CD4-positive, alpha-beta memory T cell (primary cell): ENCODE measurements around the gene NNMT. TPM values are rescaled to one million over a fixed set of nuclear protein-coding genes. Genes with fewer than 3 reads are reported as not detected.

ENCODE experiments used
- CTCF ChIA-PET: fragments of 350-600 bp; sonication (Branson Sonifier 250); formaldehyde crosslinking; loops from one replicate; lab custom pipeline; 2021; ENCODE audit warnings: inconsistent platforms; ENCODE audit not compliant: partially characterized antibody; lab: Charles Lee
- POLR2A ChIA-PET: fragments of 350-600 bp; sonication (Branson Sonifier 250); formaldehyde crosslinking; loops from one replicate; lab custom pipeline; 2021; ENCODE audit not compliant: partially characterized antibody; lab: Charles Lee
- DNase-seq, 5 donors: peaks; one replicate each; pipeline versions ENCODE4 v3.0.0 to v3.0.0-alpha.2; 2020 to 2022; ENCODE audit warnings: mixed read lengths in 1 of 5
- H3K27ac ChIP-seq: one replicate; pipeline ENCODE4 v1.7.0; 2013; ENCODE audit warnings: low read depth, low read length
- H3K27me3 ChIP-seq: 2 replicates; pipeline ENCODE4 v1.7.0; 2013; ENCODE audit warnings: mild to moderate bottlenecking, low read length, moderate library complexity; ENCODE audit not compliant: insufficient read depth
- H3K36me3 ChIP-seq: 2 replicates; pipeline ENCODE4 v1.7.0; 2013; ENCODE audit warnings: mild to moderate bottlenecking, low read length, moderate library complexity; ENCODE audit not compliant: insufficient read depth
- H3K4me1 ChIP-seq: 2 replicates; pipeline ENCODE4 v1.7.0; 2013; ENCODE audit warnings: mild to moderate bottlenecking, low read length, moderate library complexity; ENCODE audit not compliant: insufficient read depth
- H3K4me3 ChIP-seq, 2 donors: one replicate each; pipeline ENCODE4 v1.7.0; 2013; ENCODE audit warnings: low read length in 2 of 2, mild to moderate bottlenecking in 1 of 2
- H3K9me3 ChIP-seq, 2 donors: one replicate each; pipeline ENCODE4 v1.7.0; 2013; ENCODE audit warnings: low read length in 2 of 2, control low read depth in 1 of 2; ENCODE audit not compliant: control insufficient read depth in 1 of 2
- H3K27ac Mint-ChIP-seq, 7 donors: one replicate each; pipeline ENCODE4 v1.8.0; 2020 to 2021; ENCODE audit warnings: mixed read lengths in 7 of 7, mild to moderate bottlenecking in 6 of 7, inconsistent platforms in 3 of 7, moderate library complexity in 3 of 7
- H3K27me3 Mint-ChIP-seq, 2 donors: one replicate each; pipeline ENCODE4 v1.8.0; 2020 to 2021; ENCODE audit warnings: mixed read lengths in 2 of 2
- H3K36me3 Mint-ChIP-seq, 2 donors: one replicate each; pipeline ENCODE4 v1.8.0; 2020 to 2021; ENCODE audit warnings: mixed read lengths in 2 of 2, inconsistent platforms in 1 of 2, mild to moderate bottlenecking in 1 of 2
- H3K4me1 Mint-ChIP-seq, 4 donors: one replicate each; pipeline ENCODE4 v1.8.0; 2020 to 2021; ENCODE audit warnings: mixed read lengths in 4 of 4, mild to moderate bottlenecking in 1 of 4
- H3K4me3 Mint-ChIP-seq, 8 donors: one replicate each; pipeline ENCODE4 v1.8.0; 2020 to 2021; ENCODE audit warnings: mixed read lengths in 8 of 8, mild to moderate bottlenecking in 7 of 8, moderate library complexity in 6 of 8, inconsistent platforms in 3 of 8
- H3K9me3 Mint-ChIP-seq, 8 donors: one replicate each; pipeline ENCODE4 v1.8.0; 2020 to 2021; ENCODE audit warnings: mixed read lengths in 8 of 8, mild to moderate bottlenecking in 5 of 8, inconsistent platforms in 3 of 8, moderate library complexity in 1 of 8
- intact Hi-C: fragments of 100-400 bp; cut with micrococcal nuclease; formaldehyde crosslinking; loops from one replicate; pipeline ENCODE4 v1.15.1; 2023
- polyA plus RNA-seq, 2 donors: library from polyadenylated mRNA; unstranded; fragments of 300-500 nt; fragmentation: Illumina TruSeq; gene quantifications; one replicate each; pipeline ENCODE4 v1.2.3, GENCODE V29; 2021
- total RNA-seq, 2 experiments: library from RNA; stranded (reverse); gene quantifications; one replicate each; pipeline ENCODE4 v1.2.3, GENCODE V29; 2021

NNMT gene
- total and polyA plus RNA-seq, 4 experiments from 2014 or later = not detected

DNA sequence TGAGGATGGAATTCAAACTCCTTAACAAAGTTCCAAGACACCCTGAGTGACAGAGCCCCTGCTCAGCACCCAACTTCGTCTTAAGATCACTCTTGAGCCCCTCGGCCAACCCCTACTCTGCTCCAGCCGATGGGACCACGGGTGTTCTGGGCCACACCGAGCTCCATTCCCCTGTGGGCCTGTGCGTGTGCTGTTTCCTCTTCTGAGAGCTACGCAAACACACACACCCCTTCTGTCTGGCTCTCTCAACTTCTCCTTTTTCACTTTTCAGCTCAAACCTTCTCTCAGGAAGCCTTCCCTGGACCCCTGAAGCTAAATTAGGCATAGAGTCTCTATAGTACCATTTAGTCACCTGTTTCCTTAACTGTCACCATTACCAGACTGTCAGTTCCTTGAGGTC lies 37.5 kb upstream of the NNMT start:
- Mint-ChIP-seq H3K36me3 (no peaks in the 10 kb centered on the region), H3K27me3 (no peaks in the 10 kb centered on the region), H3K4me3 (no peak overlapping the region), H3K27ac (peak overlapping the region in 3 of 7 donors; percentile 8 to 63 (median 11)), H3K9me3 (peaks cover 0 to 1% (median 0%) of the 10 kb centered on the region in 8 donors), H3K4me1 (peaks cover 0 to 3% (median 0%) of the 10 kb centered on the region in 4 donors)
- DNase-seq = no peak
- ChIA-PET POLR2A (interaction anchor here (1.0 kb wide), 1 partner anchor 99 kb away, joined by 4 read pairs; no protein-coding TSS in a partner anchor), CTCF (interaction anchor here (0.8 to 12.1 kb wide), 11 partner anchors 9 to 360 kb away, joined by 3 to 320 read pairs (median 38); no protein-coding TSS in a partner anchor)
- Histone ChIP-seq H3K36me3 (no peaks in the 10 kb centered on the region), H3K9me3 (no peaks in the 10 kb centered on the region), H3K4me1 (no peaks in the 10 kb centered on the region), H3K27ac (no peak overlapping the region), H3K4me3 (no peak overlapping the region), H3K27me3 (no peaks in the 10 kb centered on the region)
- intact Hi-C loops = no loop called here

GRCh38 chr11:114259124-114259526 lies 37.1 kb upstream of the NNMT start:
- no peaks in the 10 kb centered on the region for H3K27me3 ChIP-seq
- H3K4me1 ChIP-seq = no peaks in the 10 kb centered on the region
- no peak for DNase-seq
- POLR2A ChIA-PET = interaction anchor here (1.0 kb wide), 1 partner anchor 99 kb away, joined by 4 read pairs; no protein-coding TSS in a partner anchor
- H3K4me1 Mint-ChIP-seq = peaks cover 0 to 3% (median 0%) of the 10 kb centered on the region in 4 donors
- H3K9me3 Mint-ChIP-seq = peaks cover 0 to 1% (median 0%) of the 10 kb centered on the region in 8 donors
- H3K9me3 ChIP-seq = no peaks in the 10 kb centered on the region
- H3K27ac ChIP-seq = no peak overlapping the region
- no peaks in the 10 kb centered on the region for H3K36me3 Mint-ChIP-seq
- no peak overlapping the region for H3K4me3 ChIP-seq
- H3K36me3 ChIP-seq = no peaks in the 10 kb centered on the region
- no peaks in the 10 kb centered on the region for H3K27me3 Mint-ChIP-seq
- CTCF ChIA-PET = interaction anchor here (0.8 to 12.1 kb wide), 14 partner anchors 10 to 361 kb away, joined by 3 to 320 read pairs (median 24); partner anchors contain the start of gene ZBTB16
- no peak overlapping the region for H3K4me3 Mint-ChIP-seq
- intact Hi-C loops = no loop called here
- peak overlapping the region in 3 of 7 donors; percentile 44 to 63 (median 46) for H3K27ac Mint-ChIP-seq

- no peaks in the 10 kb centered on the region for H3K9me3 ChIP-seq
- intact Hi-C loops = no loop called here
- ChIA-PET POLR2A (interaction anchor here (1.0 to 2.4 kb wide), 3 partner anchors 93 to 200 kb away, joined by 4 to 16 read pairs (median 4); partner anchors contain the start of gene ZBTB16), CTCF (interaction anchor here (0.8 to 12.1 kb wide), 25 partner anchors 10 to 361 kb away, joined by 3 to 320 read pairs (median 8); partner anchors contain the start of gene ZBTB16)
- no peak overlapping the region for H3K4me3 ChIP-seq
- no peaks in the 10 kb centered on the region for H3K27me3 Mint-ChIP-seq
- H3K27ac ChIP-seq = no peak overlapping the region
- H3K4me1 ChIP-seq = no peaks in the 10 kb centered on the region
- H3K4me3 Mint-ChIP-seq = no peak overlapping the region
- peak overlapping the region in 1 of 7 donors; percentile 44 for H3K27ac Mint-ChIP-seq
- peaks cover 0 to 3% (median 0%) of the 10 kb centered on the region in 4 donors for H3K4me1 Mint-ChIP-seq
- H3K36me3 ChIP-seq = no peaks in the 10 kb centered on the region
- H3K9me3 Mint-ChIP-seq = peaks cover 0 to 1% (median 0%) of the 10 kb centered on the region in 8 donors
- peaks cover 3% of the 10 kb centered on the region for H3K27me3 ChIP-seq
- DNase-seq = no peak
- H3K36me3 Mint-ChIP-seq = no peaks in the 10 kb centered on the region
These were observed 36.6 kb upstream of the NNMT start for GRCh38 chr11:114259551-114259983.

DNA sequence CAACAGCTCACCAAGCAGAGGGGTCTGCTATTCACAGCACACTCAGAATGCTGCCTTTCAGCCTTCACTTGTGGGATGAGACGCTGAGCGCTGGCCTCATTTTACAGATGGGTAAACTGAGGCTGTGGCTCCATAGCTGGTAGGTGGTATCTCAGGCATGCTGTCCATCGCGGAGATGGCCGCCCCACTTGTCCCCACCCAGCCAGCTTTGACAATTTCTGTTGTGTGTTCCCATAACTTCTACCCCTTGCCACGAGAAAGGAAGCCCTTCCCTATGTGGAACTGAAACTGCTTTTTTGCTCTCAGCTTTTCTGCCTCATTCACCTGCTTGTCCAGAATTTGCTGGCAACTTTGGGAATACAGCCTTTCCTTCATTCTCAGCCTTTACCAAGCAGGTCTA lies 36.1 kb upstream of the NNMT start:
- Histone ChIP-seq H3K27ac (no peak overlapping the region), H3K27me3 (peaks cover 3% of the 10 kb centered on the region), H3K4me3 (no peak overlapping the region), H3K36me3 (no peaks in the 10 kb centered on the region), H3K9me3 (no peaks in the 10 kb centered on the region), H3K4me1 (no peaks in the 10 kb centered on the region)
- no peak for DNase-seq
- Mint-ChIP-seq H3K4me1 (peaks cover 0 to 3% (median 0%) of the 10 kb centered on the region in 4 donors), H3K27ac (peak overlapping the region in 1 of 7 donors; percentile 53), H3K27me3 (no peaks in the 10 kb centered on the region), H3K36me3 (no peaks in the 10 kb centered on the region), H3K9me3 (peaks cover 0 to 1% (median 0%) of the 10 kb centered on the region in 8 donors), H3K4me3 (no peak overlapping the region)
- intact Hi-C loops = loop anchor here (5.0 kb wide), 1 partner anchor 728 kb away; no protein-coding TSS in a partner anchor
- ChIA-PET POLR2A (interaction anchor here (1.1 to 2.4 kb wide), 7 partner anchors 77 to 363 kb away, joined by 3 to 16 read pairs (median 4); partner anchors contain the start of gene ZBTB16), CTCF (interaction anchor here (0.7 to 12.1 kb wide), 45 partner anchors 9 to 1900 kb away, joined by 3 to 320 read pairs (median 6); partner anchors contain the start of genes HTR3B and ZBTB16)

GRCh38 chr11:114260483-114260882 lies 35.7 kb upstream of the NNMT start:
- H3K36me3 Mint-ChIP-seq = no peaks in the 10 kb centered on the region
- H3K27ac ChIP-seq = no peak overlapping the region
- peaks cover 3% of the 10 kb centered on the region for H3K27me3 ChIP-seq
- H3K4me3 Mint-ChIP-seq = no peak overlapping the region
- H3K27me3 Mint-ChIP-seq = no peaks in the 10 kb centered on the region
- H3K4me3 ChIP-seq = no peak overlapping the region
- H3K36me3 ChIP-seq = no peaks in the 10 kb centered on the region
- DNase-seq = no peak
- intact Hi-C loops = loop anchor here (5.0 kb wide), 1 partner anchor 728 kb away; no protein-coding TSS in a partner anchor
- no peaks in the 10 kb centered on the region for H3K4me1 ChIP-seq
- no peaks in the 10 kb centered on the region for H3K9me3 ChIP-seq
- CTCF ChIA-PET = interaction anchor here (0.7 to 12.1 kb wide), 53 partner anchors 9 to 1900 kb away, joined by 3 to 320 read pairs (median 5); partner anchors contain the start of genes HTR3B and ZBTB16
- peaks cover 0 to 1% (median 0%) of the 10 kb centered on the region in 8 donors for H3K9me3 Mint-ChIP-seq
- peaks cover 0 to 3% (median 0%) of the 10 kb centered on the region in 4 donors for H3K4me1 Mint-ChIP-seq
- H3K27ac Mint-ChIP-seq = no peak overlapping the region
- POLR2A ChIA-PET = interaction anchor here (0.6 to 2.4 kb wide), 10 partner anchors 77 to 364 kb away, joined by 3 to 16 read pairs (median 4); partner anchors contain the start of gene ZBTB16

DNA sequence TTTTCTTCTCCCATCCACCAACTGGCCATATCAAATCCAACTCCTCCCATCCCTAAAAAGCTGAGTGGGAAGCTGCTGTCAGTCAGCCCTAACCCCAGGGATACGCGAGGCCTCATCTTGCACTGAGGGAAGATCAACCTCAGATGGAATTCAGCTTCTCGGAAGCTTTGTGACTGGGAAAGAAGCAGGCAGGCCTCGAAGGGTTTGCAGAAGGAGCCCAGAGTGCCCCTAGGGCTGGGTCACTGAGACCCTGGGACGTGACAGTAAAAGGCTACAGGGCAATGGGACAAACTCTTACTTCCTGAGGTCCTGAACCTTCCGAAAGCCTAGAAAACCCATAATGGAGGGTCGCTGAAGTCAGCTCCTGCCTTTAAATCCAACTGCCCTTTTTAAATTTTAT lies 34.4 kb upstream of the NNMT start:
- intact Hi-C loops = loop anchor here (1.0 to 5.0 kb wide), 6 partner anchors 101 to 729 kb away; partner anchors contain the start of gene ZBTB16
- DNase-seq = no peak
- peaks cover 0 to 3% (median 0%) of the 10 kb centered on the region in 4 donors for H3K4me1 Mint-ChIP-seq
- peaks cover 3% of the 10 kb centered on the region for H3K27me3 ChIP-seq
- peaks cover 0 to 1% (median 0%) of the 10 kb centered on the region in 8 donors for H3K9me3 Mint-ChIP-seq
- H3K9me3 ChIP-seq = no peaks in the 10 kb centered on the region
- no peak overlapping the region for H3K27ac Mint-ChIP-seq
- H3K27ac ChIP-seq = no peak overlapping the region
- H3K4me1 ChIP-seq = no peaks in the 10 kb centered on the region
- H3K36me3 ChIP-seq = no peaks in the 10 kb centered on the region
- ChIA-PET CTCF (interaction anchor here (0.8 to 12.1 kb wide), 40 partner anchors 7 to 523 kb away, joined by 3 to 320 read pairs (median 6); partner anchors contain the start of gene ZBTB16), POLR2A (interaction anchor here (1.7 to 2.4 kb wide), 3 partner anchors 102 to 268 kb away, joined by 5 to 16 read pairs (median 12); partner anchors contain the start of gene ZBTB16)
- H3K27me3 Mint-ChIP-seq = peaks cover 0 to 6% of the 10 kb centered on the region in 2 donors
- no peak overlapping the region for H3K4me3 Mint-ChIP-seq
- H3K36me3 Mint-ChIP-seq = no peaks in the 10 kb centered on the region
- H3K4me3 ChIP-seq = no peak overlapping the region
